K562 (cell line): ENCODE data around the gene DNAJC15. TPM values are rescaled to one million over a fixed set of nuclear protein-coding genes. Genes with fewer than 3 reads are reported as not detected.

Experiments used
- ATAC-seq: fragments of 200-7000 bp; cut with Tn5 transposase; 3 replicates; pipeline ENCODE4 v1.9.1; 2020; ENCODE audit warnings: moderate library complexity
- BruUV-seq: library from RNA; stranded (reverse); fragments of 400-500 nt; replicated peaks from 2 replicates; lab custom pipeline; 2021; lab: Mats Ljungman, UMichigan
- CTCF ChIA-PET: fragments of 300-600 bp; formaldehyde crosslinking; extraction: SDS; loops from one replicate; lab custom pipeline; 2021; ENCODE audit warnings: low intra/inter-chr PET ratio; lab: Yijun Ruan, JAX
- POLR2A ChIA-PET: fragments of 300-600, 350-650 bp; sonication (Branson Sonifier 250); formaldehyde crosslinking; extraction: SDS; loops from one replicate; lab custom pipeline; 2021; ENCODE audit warnings: antibody characterized with exemption, inconsistent platforms; lab: Yijun Ruan, JAX
- DNase-seq, 4 experiments: peaks; one replicate each; pipeline versions ENCODE4 v3.0.0 to v3.0.0-alpha.2; 2011 to 2018; ENCODE audit warnings: low spot score in 3 of 4, mixed read lengths in 3 of 4; ENCODE audit errors: extremely low read depth in 1 of 4
- FAIRE-seq: peaks from 2 replicates; lab custom pipeline; 2011; peaks lifted over from hg19 to GRCh38; lab: Jason Lieb, UNC
- H2AFZ ChIP-seq: 2 replicates; pipeline ENCODE4 v1.6.0; 2011; ENCODE audit warnings: low read depth, low read length, control low read depth, inconsistent platforms
- H3K27ac ChIP-seq: fragments of 200-600 bp; 3 replicates; pipeline ENCODE4 v1.8.0; 2011; ENCODE audit warnings: low read depth, mild to moderate bottlenecking, control low read depth, inconsistent platforms, low read length, moderate library complexity, mixed read lengths; ENCODE audit errors: extremely low read depth
- H3K27me3 ChIP-seq, 2 experiments: fragments of 300-600 bp in 1 of 2; 2 replicates in 1 of 2; 3 replicates in 1 of 2; pipeline versions ENCODE4 v1.6.0 to v1.8.0; 2011; ENCODE audit warnings: inconsistent platforms in 2 of 2, low read length in 2 of 2, mild to moderate bottlenecking in 1 of 2, mixed read lengths in 1 of 2, moderate library complexity in 1 of 2; ENCODE audit not compliant: control insufficient read depth in 2 of 2, insufficient read depth in 2 of 2
- H3K36me3 ChIP-seq: fragments of 300-600 bp; 3 replicates; pipeline ENCODE4 v1.8.0; 2011; ENCODE audit warnings: mild to moderate bottlenecking, low read length, inconsistent platforms; ENCODE audit not compliant: control insufficient read depth, insufficient read depth
- H3K4me1 ChIP-seq, 2 experiments: fragments of 200-600 bp in 1 of 2; replicated peaks in 1 of 2; 2 replicates in 1 of 2; 3 replicates in 1 of 2; pipeline versions ENCODE4 v1.5.1 to v1.8.0; 2011; ENCODE audit warnings: inconsistent platforms in 2 of 2, low read length in 2 of 2, mild to moderate bottlenecking in 1 of 2, mixed read lengths in 1 of 2, moderate library complexity in 1 of 2; ENCODE audit not compliant: control insufficient read depth in 2 of 2, insufficient read depth in 2 of 2
- H3K4me2 ChIP-seq: 2 replicates; pipeline ENCODE4 v1.6.1; 2011; ENCODE audit warnings: low read length, control low read depth, inconsistent platforms, mixed read lengths; ENCODE audit not compliant: insufficient read depth
- H3K4me3 ChIP-seq: fragments of 200-600 bp; sonication (generic), shearing (Covaris generic); 2 replicates; pipeline ENCODE4 v1.5.1; 2016; ENCODE audit warnings: control low read depth, inconsistent platforms
- H3K79me2 ChIP-seq: fragments of 200-600 bp; 3 replicates; pipeline ENCODE4 v1.8.0; 2011; ENCODE audit warnings: low read length, inconsistent platforms; ENCODE audit not compliant: control insufficient read depth, insufficient read depth
- H3K9ac ChIP-seq, 2 experiments: 2 replicates each; pipeline versions ENCODE4 v1.6.0 to v1.6.1; 2011; ENCODE audit warnings: low read depth in 2 of 2, low read length in 2 of 2, control low read depth in 1 of 2, inconsistent platforms in 1 of 2, mild to moderate bottlenecking in 1 of 2, mixed read lengths in 1 of 2; ENCODE audit not compliant: insufficient read depth in 1 of 2
- H3K9me1 ChIP-seq: one replicate; pipeline ENCODE4 v1.6.0; 2011; ENCODE audit warnings: inconsistent platforms, mild to moderate bottlenecking, low read length, moderate library complexity; ENCODE audit not compliant: control insufficient read depth, insufficient read depth
- H3K9me3 ChIP-seq: replicated peaks from 2 replicates; pipeline ENCODE4 v1.5.1; 2011; ENCODE audit warnings: low read depth, low read length, inconsistent platforms; ENCODE audit not compliant: control insufficient read depth, insufficient read depth
- H4K20me1 ChIP-seq: replicated peaks from 2 replicates; pipeline ENCODE4 v1.6.1; 2011; ENCODE audit warnings: low read length, inconsistent platforms, mixed read lengths; ENCODE audit not compliant: control insufficient read depth, insufficient read depth
- BACH1 ChIP-seq: fragments of 200-800 bp; sonication (Bioruptor generic); IDR thresholded peaks from 2 replicates; pipeline ENCODE4 v1.6.1; 2016; ENCODE audit warnings: missing genetic modification characterization, missing compliant biosample characterization
- DACH1 ChIP-seq: fragments of 450-650 bp; IDR thresholded peaks from 2 replicates; pipeline ENCODE4 v1.6.1; 2018; ENCODE audit not compliant: partially characterized antibody
- ILK ChIP-seq: fragments of 450-650 bp; IDR thresholded peaks from 2 replicates; pipeline ENCODE4 v1.6.1; 2016; ENCODE audit warnings: missing genetic modification characterization, low read depth, mild to moderate bottlenecking, missing compliant biosample characterization, moderate library complexity, borderline replicate concordance
- NFYB ChIP-seq: IDR thresholded peaks from 2 replicates; pipeline ENCODE4 v1.6.1; 2011; ENCODE audit warnings: mild to moderate bottlenecking, moderate library complexity; ENCODE audit not compliant: insufficient read length; ENCODE audit errors: extremely low read depth
- POLR2AphosphoS5 ChIP-seq: IDR thresholded peaks from 2 replicates; pipeline ENCODE4 v1.6.1; 2011; ENCODE audit warnings: mild to moderate bottlenecking, low read depth, low read length, moderate library complexity; ENCODE audit not compliant: control insufficient read depth, insufficient read depth
- RAD51 ChIP-seq: fragments of 450-650 bp; IDR thresholded peaks from 2 replicates; pipeline ENCODE4 v1.7.1; 2016; ENCODE audit warnings: low read depth, mild to moderate bottlenecking, borderline replicate concordance
- XRCC4 ChIP-seq: IDR thresholded peaks from one replicate; pipeline ENCODE4 v1.6.1; 2011; ENCODE audit not compliant: insufficient read depth, insufficient read length; ENCODE audit errors: extremely low read depth
- ZC3H8 ChIP-seq: fragments of 450-650 bp; IDR thresholded peaks from 2 replicates; pipeline ENCODE4 v1.6.1; 2017
- ZNF232 ChIP-seq: sonication (generic); formaldehyde crosslinking; IDR thresholded peaks from 2 replicates; pipeline ENCODE4 v1.8.0; 2022; ENCODE audit warnings: mild to moderate bottlenecking, missing genetic modification reagents
- ZNF512 ChIP-seq: IDR thresholded peaks from 2 replicates; pipeline ENCODE4 v1.6.1; 2016; ENCODE audit warnings: missing genetic modification characterization, missing compliant biosample characterization
- ZNF586 ChIP-seq: fragments of 450-650 bp; formaldehyde crosslinking; conservative IDR thresholded peaks from 2 replicates; pipeline ENCODE4 v1.4.0; 2020; ENCODE audit warnings: mild to moderate bottlenecking, moderate library complexity
- WGBS: fragments of 100-300 bp; shearing (Covaris generic); methylation state at CpG from one replicate; pipeline ENCODE4 v1.1.6; 2016; ENCODE audit warnings: low coverage, mixed read lengths; ENCODE audit not compliant: insufficient coverage; ENCODE audit errors: missing lambda C conversion rate; 5-methylcytosine and 5-hydroxymethylcytosine counted together
- in situ Hi-C: fragments of 300-500 bp; cut with MboI; formaldehyde crosslinking; loops from 4 replicates; pipeline ENCODE4 v1.15.0; 2018; ENCODE audit warnings: inconsistent platforms, mixed read lengths
- intact Hi-C: fragments of 100-400 bp; cut with micrococcal nuclease; formaldehyde crosslinking; loops from 2 replicates; pipeline ENCODE4 v1.14.2; 2022
- polyA plus RNA-seq, 8 experiments: library from polyadenylated mRNA; depleted of rRNA in 4 of 8; stranded (reverse) in 5 of 8; unstranded in 3 of 8; fragments of >200 nt; fragmentation: Nextera tagmentation in 2 of 8; fragmentation: Illumina TruSeq in 1 of 8; extraction: Ambion mirVana in 2 of 8; extraction: Trizol in 1 of 8; gene quantifications; 2 replicates each; pipeline versions ENCODE4 v1.2.1 to v1.2.3, GENCODE V29; 2011 to 2014; ENCODE audit warnings: inconsistent platforms in 1 of 8, missing spikeins in 1 of 8
- total RNA-seq, 7 experiments: library from RNA; depleted of rRNA in 6 of 7; stranded (reverse); fragments of >200 nt in 6 of 7; fragmentation: Illumina TruSeq in 2 of 7; extraction: Trizol in 2 of 7; gene quantifications; 2 replicates each; pipeline versions ENCODE4 v1.2.1 to v1.2.3, GENCODE V29; 2011 to 2021; ENCODE audit warnings: low replicate concordance in 1 of 7
- TF ChIP-seq, protein P1 (sequence below): fragments of 450-650 bp; formaldehyde crosslinking; IDR thresholded peaks from 2 replicates; pipeline ENCODE4 v1.4.0; 2020; ENCODE audit warnings: mild to moderate bottlenecking, mixed read lengths

Gene DNAJC15
- total and polyA plus RNA-seq, 9 of the 15 experiments (the other 6 are each of a cell fraction or from before 2014, with no cell fraction given) = 0.47 to 3.8 (median 1.0) TPM

GRCh38 chr13:43036351-43037250 lies 13.2 kb downstream of the DNAJC15 start:
- FAIRE-seq = no peak
- ATAC-seq = no peak
- no peak for DNase-seq
- no peak overlapping the region for H3K27ac ChIP-seq
- no peaks in the 10 kb centered on the region for H3K79me2 ChIP-seq
- H4K20me1 ChIP-seq = no peaks in the 10 kb centered on the region
- H3K9ac ChIP-seq = no peak overlapping the region
- intact Hi-C loops = no loop called here
- in situ Hi-C loops = no loop called here
- TF ChIP-seq RAD51 = no peak
- no peak for TF ChIP-seq BACH1 (tag)
- TF ChIP-seq ILK = no peak
- TF ChIP-seq, all 486 proteins: peak for 0
- Histone ChIP-seq H3K4me3 (no peak overlapping the region), H3K4me2 (no peak overlapping the region), H3K9me1 (no peaks in the 10 kb centered on the region), H3K4me1 (peaks cover 0 to 5% of the 10 kb centered on the region in 2 experiments; a peak in 1 of 5 replicates), H3K27me3 (no peaks in the 10 kb centered on the region; a peak in 1 of 5 replicates), H3K9me3 (no peaks in the 10 kb centered on the region), H3K36me3 (no peaks in the 10 kb centered on the region), H2AFZ (no peak overlapping the region)
- ChIA-PET CTCF (no interaction called here), POLR2A (no interaction called here)
- no TSS peak for BruUV-seq
- WGBS = 9% methylated on average over 8 of the region's 14 CpGs

DNA sequence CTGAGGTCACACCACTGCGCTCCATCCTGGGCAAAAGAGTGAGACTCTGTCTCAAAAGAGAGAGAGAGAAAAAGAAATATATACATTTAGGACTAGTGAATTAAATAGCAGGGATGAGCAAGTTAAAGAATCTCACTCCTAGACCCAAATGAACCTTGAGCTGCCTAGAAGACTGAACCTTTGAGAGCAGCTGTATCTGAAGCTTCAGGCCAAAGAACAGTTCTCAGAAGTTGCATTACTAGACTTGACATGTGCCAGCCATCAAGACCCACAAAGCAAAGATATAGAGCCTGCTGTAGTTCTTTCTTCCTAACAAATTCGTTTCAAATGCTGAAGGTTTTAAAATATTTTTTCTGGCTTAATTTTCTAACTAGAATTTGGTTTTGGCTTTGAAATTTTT lies 16.6 kb downstream of the DNAJC15 start:
- H2AFZ ChIP-seq = no peak overlapping the region
- CTCF ChIA-PET = no interaction called here
- H3K27me3 ChIP-seq = no peaks in the 10 kb centered on the region; a peak in 1 of 5 replicates
- POLR2A ChIA-PET = no interaction called here
- 8% methylated on average over 2 of the region's 2 CpGs for WGBS
- H3K4me1 ChIP-seq = peaks cover 0 to 5% of the 10 kb centered on the region in 2 experiments; a peak in 1 of 5 replicates
- H3K4me3 ChIP-seq = no peak overlapping the region
- intact Hi-C loops = no loop called here
- no peak overlapping the region for H3K27ac ChIP-seq
- DNase-seq (no peak), ATAC-seq (no peak), FAIRE-seq (no peak)
- H3K79me2 ChIP-seq = no peaks in the 10 kb centered on the region
- H3K4me2 ChIP-seq = no peak overlapping the region
- no peaks in the 10 kb centered on the region for H3K36me3 ChIP-seq
- no peaks in the 10 kb centered on the region for H3K9me1 ChIP-seq
- no peaks in the 10 kb centered on the region for H3K9me3 ChIP-seq
- no peaks in the 10 kb centered on the region for H4K20me1 ChIP-seq
- BruUV-seq = no TSS peak
- in situ Hi-C loops = no loop called here
- no peak overlapping the region for H3K9ac ChIP-seq
- TF ChIP-seq XRCC4 (no peak), NFYB (no peak), ZNF586 (CRISPR knock-in tag) (no peak), ZC3H8 (no peak), POLR2AphosphoS5 (no peak), ZNF512 (tag) (no peak), ZNF232 (CRISPR knock-in tag) (no peak), DACH1 (no peak)
- TF ChIP-seq, protein P1, sequence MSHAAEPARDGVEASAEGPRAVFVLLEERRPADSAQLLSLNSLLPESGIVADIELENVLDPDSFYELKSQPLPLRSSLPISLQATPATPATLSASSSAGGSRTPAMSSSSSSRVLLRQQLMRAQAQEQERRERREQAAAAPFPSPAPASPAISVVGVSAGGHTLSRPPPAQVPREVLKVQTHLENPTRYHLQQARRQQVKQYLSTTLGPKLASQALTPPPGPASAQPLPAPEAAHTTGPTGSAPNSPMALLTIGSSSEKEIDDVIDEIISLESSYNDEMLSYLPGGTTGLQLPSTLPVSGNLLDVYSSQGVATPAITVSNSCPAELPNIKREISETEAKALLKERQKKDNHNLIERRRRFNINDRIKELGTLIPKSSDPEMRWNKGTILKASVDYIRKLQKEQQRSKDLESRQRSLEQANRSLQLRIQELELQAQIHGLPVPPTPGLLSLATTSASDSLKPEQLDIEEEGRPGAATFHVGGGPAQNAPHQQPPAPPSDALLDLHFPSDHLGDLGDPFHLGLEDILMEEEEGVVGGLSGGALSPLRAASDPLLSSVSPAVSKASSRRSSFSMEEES (CRISPR knock-in tag) = no peak
